GM21447 (cell line): ENCODE data around the gene ERC2.
"Not testable (repeated sequence)": the region's sequence is repeated elsewhere in the genome, so short reads cannot be mapped to it uniquely, and the experiment has no call there.

Experiments used
- ATAC-seq: cut with Tn5 transposase; IDR thresholded peaks from one replicate; pipeline ENCODE4 v1.9.1; 2021; ENCODE audit not compliant: unreplicated experiment

ERC2 gene

GRCh38 chr3:56081246-56081645 lies 387.0 kb downstream of the ERC2 start:
- ATAC-seq, result no peak

DNA sequence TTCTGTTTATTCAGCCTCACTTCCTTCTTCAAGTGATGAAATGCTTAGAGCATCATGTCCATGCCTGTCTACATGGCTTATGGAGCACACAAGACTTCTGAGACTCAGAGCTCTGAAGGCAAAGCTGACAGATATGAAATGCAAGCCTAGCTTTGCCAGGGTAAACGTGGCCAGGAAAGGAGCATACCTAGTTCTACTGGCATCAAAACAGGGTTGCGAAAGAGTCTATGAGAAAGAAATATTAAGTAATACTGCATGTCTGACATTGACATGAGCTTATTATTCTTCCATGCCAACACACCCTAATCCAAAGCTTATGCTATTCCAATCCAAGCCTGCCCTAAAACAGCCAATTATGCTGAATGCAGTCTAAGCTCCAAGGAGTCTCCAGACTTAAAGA lies 391.5 kb downstream of the ERC2 start:
- no peak for ATAC-seq

- no peak for ATAC-seq
Observed at GRCh38 chr3:56075089-56075488, 393.2 kb downstream of the ERC2 start.

DNA sequence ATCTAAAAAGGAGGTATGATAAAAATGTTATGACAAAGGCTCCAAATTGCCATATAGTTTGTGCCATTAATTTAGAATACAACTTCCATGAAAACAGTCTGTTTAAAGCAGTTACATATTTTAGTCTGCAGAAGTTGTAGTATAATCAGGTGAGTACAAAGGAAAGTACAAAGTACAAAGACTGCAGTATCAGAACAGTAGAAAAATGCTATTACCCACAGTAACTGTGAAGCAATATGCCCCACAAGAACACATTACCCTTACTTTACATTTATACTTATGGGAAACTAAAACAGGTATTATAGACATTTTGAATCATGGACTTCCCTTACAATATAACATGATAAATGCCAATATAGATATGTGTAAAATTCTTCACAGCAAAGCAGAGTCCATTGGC lies 398.5 kb downstream of the ERC2 start:
- no peak for ATAC-seq

- not testable (repeated sequence) for ATAC-seq
Observed at GRCh38 chr3:56066405-56066804, 401.9 kb downstream of the ERC2 start.

GRCh38 chr3:56064684-56065083 lies 403.6 kb downstream of the ERC2 start:
- no peak for ATAC-seq

- ATAC-seq, result no peak
Observed at GRCh38 chr3:56061279-56061626, 407.0 kb downstream of the ERC2 start.

DNA sequence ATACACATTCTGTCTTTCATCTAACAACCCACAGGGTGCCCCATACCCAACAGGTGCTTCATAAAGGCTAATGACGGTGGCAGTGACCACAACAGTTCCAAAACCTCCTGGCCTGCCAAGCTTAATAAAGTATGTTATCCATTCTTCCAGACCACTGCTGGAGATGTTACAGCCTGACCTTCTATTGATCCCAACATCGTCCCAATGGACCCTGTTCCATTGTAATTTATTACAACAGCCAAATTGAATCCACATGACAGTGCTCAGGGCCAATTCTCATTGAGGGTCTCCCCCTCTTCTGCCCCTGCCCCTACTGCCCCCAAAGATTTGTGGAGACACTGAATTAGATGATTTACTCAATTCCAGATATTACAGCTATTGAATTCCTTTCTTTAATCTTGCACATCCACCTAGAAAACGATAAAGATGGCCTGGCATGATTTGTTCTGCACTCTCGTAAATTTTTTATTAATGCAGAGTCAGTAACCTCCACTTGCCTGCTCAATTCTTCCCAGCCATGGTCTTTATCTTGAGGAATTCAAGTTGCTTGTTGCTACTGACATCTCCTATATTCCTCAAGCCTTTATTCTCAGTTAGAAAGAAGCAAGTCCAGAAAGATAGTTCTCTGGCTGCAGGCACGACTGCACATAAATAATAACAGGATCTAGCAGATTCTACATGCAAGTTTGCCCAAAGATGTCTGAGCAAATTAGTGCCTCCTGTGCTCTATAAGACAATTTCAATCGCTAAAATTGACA lies 407.6 kb downstream of the ERC2 start:
- no peak for ATAC-seq

DNA sequence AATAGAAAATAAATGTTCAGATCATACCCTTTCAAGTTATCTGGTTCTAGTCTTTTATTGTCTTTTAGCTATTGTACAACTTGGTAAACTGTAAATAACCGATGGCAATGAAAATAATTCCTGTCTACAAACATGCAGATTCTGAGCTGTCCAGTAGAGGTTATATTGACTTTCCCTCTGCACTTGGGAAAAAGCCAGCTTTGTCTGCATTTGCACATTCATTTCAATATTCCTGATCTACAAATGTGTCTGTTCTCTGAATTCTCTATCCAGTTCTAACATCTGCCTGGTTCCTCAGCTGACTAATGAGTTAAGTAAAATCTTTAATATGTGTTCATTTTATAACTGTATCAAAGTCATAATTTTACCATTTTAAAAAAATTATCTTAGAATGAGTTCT lies 408.5 kb downstream of the ERC2 start:
- ATAC-seq, result no peak

DNA sequence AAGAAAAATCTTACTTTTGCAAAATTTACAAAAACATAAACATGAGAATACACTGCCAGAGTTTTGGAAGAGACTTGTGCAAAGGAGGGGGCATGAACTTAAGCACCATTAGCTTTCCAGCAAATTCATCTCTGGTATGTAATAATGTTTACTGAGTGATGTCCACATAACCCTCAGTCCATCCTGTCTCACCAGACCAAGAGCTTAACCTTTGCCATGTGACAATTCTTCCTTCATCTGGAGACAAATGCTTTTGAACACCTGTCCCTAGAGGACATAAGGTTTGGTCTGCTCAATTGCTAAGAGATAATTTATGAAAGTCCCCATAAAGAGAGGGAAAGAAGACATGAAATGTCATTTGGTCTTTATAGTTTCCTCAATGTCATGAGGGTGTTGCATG lies 412.3 kb downstream of the ERC2 start:
- ATAC-seq, result no peak

DNA sequence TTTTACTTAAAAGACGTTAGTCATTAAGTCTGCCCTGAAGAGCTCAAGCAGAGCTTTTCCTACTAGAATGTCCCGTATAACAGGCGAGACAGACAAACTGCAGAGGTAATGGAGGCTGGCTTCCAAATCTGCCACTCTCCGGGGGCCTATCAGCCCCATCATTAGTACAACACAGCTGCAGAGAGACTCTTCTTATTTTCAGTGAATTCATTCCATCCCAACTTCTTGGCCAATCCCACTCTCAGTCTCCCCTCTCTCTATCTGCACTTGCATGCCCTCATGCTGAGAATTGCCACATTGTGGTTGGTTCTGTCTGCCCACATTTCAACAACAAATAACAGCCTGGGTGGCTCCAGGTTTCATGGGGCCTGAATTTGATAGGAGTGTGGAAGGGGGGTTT lies 412.7 kb downstream of the ERC2 start:
- ATAC-seq, result no peak

DNA sequence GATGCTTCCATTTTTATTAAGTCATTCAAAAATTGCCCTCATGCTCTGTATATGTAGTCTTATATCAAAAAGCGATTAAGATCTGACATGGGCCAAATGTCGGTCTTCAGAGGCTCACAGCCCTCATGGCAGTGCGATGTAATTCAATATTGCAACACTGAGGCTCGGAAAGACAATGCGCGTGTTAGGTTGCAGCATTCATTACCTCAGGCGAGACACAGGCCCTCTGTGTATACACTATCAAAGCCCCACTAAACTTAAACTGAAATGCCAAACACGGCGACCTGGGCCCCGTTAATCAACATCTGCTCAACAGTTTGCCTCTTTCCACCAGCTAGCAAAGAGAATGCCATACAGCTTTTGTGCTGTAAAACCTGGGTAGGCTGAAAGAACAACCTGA lies 413.4 kb downstream of the ERC2 start:
- ATAC-seq, result no peak

- ATAC-seq, result no peak
Observed at GRCh38 chr3:56053727-56054126, 414.5 kb downstream of the ERC2 start.

- no peak for ATAC-seq
Observed at GRCh38 chr3:56052188-56052587, 416.1 kb downstream of the ERC2 start.

DNA sequence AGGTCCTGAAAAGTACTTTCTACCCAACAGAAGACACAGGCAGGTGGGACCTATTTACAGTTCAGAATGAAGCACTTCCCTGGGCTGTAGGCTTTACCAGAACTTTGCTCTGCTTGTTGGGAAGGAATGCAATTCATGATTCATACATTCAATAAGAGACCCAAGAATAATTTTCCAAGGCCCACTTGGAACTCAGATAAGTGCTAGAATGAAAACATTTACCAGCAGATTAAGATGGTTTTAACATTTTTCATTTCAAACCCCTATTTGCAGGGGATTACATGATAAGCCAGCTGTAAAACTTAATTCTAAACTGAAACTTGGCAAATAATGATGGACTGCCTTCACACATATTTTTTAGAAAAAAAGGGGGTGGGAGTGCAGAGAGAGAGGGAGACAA lies 417.2 kb downstream of the ERC2 start:
- no peak for ATAC-seq

- ATAC-seq, result no peak
Observed at GRCh38 chr3:56048946-56049345, 419.3 kb downstream of the ERC2 start.

- no peak for ATAC-seq
Observed at GRCh38 chr3:56048331-56048730, 419.9 kb downstream of the ERC2 start.

DNA sequence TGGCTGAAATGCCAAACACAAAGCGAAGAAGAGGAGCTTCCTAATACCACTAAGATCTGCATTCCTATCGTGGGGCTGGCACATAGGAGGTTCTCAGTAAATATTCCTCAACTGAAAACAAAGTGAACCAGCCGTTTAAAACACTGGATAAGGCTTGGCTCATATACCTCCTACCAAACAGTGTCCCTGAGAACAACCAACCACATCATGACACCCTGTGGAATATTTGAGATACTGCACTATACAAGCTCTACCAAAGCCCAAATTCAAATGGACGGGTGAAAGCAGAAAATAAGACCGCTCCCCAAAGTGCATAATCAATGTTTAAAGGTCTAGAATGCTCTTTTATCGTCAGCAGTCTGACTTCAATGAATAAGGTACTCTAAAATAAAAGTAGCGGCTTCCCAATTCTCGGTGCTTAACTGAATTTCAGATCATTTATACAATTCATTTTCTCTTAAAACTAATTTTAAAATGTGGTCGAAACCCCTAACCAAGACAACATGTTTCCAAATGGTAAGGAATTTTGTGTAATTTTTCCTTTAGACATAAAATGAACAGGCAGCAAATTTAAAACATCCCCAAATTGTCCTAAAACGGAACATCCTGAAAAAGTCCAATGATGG lies 425.8 kb downstream of the ERC2 start:
- ATAC-seq, result no peak

GRCh38 chr3:56025326-56025725 lies 442.9 kb downstream of the ERC2 start:
- ATAC-seq, result no peak

DNA sequence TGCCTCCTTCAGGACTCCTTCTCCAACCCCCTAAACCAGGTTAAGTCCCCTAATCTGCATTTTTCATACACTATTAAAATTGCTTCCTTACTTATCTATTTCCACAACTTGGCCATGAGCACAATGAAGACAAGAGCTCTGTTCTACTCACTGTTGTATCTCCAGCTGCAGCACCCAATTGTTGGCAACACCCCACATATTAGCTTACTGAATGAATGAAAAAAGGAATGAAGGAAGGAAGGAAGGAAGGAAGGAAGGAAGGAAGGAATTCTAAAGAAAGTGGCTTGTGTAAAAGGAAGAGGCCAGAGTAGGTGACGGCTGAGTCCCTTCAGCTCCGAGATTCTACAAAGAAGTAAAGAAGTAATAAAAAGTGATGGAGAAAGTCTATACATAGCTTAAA lies 444.7 kb downstream of the ERC2 start:
- ATAC-seq, result no peak

GRCh38 chr3:56022619-56023018 lies 445.6 kb downstream of the ERC2 start:
- no peak for ATAC-seq

DNA sequence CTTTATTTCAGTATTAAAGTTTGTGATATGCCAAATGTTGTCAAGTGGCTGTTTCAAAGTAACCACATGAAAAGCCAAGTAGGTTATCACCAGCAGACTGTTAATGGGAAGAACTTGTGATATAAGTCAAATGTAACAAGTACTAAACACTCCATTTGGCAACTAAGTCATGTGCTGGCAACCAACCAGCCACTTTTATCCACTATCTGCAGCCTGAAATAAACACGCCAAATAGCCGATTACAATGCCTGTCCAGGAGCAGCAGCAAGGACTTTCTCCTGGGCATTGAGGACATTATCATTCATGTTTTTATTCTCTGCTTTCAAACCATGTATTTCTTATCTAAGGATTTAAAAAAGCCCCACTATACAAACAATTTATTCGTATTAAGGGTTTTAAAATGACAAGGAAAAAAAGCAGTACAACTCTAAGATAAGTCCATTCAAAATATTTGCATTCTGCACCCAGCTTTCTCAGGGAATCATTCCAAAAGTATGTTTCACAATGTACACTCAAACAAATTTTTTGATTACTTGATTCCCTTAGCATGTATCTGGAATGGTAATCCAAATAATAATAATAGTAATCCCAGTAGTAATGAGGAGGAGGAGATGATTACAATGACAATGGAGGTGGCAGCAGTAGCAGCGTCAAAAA lies 448.6 kb downstream of the ERC2 start:
- ATAC-seq, result no peak
